GM12891 (cell line): Measurements from ENCODE around the gene RIOX2.
"Not testable (repeated sequence)": the region's sequence is repeated elsewhere in the genome, so short reads cannot be mapped to it uniquely, and the experiment has no call there.

Experiments
- PAX5 ChIP-seq: IDR thresholded peaks from 2 replicates; pipeline ENCODE4 v1.6.1; 2011; ENCODE audit warnings: low read length, moderate library complexity, mild to moderate bottlenecking; ENCODE audit not compliant: insufficient read depth, severe bottlenecking
- POLR2A ChIP-seq: IDR thresholded peaks from 2 replicates; pipeline ENCODE4 v1.6.1; 2011; ENCODE audit warnings: low read depth, low read length, control low read depth
- POLR2AphosphoS5 ChIP-seq: IDR thresholded peaks from 2 replicates; pipeline ENCODE4 v1.6.1; 2011; ENCODE audit warnings: low read depth, low read length, control low read depth
- SPI1 ChIP-seq: IDR thresholded peaks from 2 replicates; pipeline ENCODE4 v1.6.1; 2011; ENCODE audit warnings: low read depth, low read length, control low read depth
- TAF1 ChIP-seq: IDR thresholded peaks from 2 replicates; pipeline ENCODE4 v1.6.1; 2011; ENCODE audit warnings: low read depth, low read length, control low read depth

GRCh38 chr3:98010883-98011449 is 38.7 kb upstream of the RIOX2 start:
- not testable (repeated sequence) for TF ChIP-seq POLR2A, POLR2AphosphoS5, SPI1, TAF1, PAX5
